Stimulated activated CD4-positive, alpha-beta T cell treated with anti-CD3 and anti-CD28 coated beads, TNF-alpha, amount 100 ng/mL, for 24 hours (primary cell): ENCODE data around the gene ZNF436.
"Not testable (repeated sequence)": the region's sequence is repeated elsewhere in the genome, so short reads cannot be mapped to it uniquely, and the experiment has no call there.

Experiments used
- DNase-seq, 3 experiments: peaks; one replicate each; pipeline ENCODE4 v3.0.0-alpha.2; 2020; ENCODE audit warnings: low read depth in 3 of 3

The ZNF436 gene

DNA sequence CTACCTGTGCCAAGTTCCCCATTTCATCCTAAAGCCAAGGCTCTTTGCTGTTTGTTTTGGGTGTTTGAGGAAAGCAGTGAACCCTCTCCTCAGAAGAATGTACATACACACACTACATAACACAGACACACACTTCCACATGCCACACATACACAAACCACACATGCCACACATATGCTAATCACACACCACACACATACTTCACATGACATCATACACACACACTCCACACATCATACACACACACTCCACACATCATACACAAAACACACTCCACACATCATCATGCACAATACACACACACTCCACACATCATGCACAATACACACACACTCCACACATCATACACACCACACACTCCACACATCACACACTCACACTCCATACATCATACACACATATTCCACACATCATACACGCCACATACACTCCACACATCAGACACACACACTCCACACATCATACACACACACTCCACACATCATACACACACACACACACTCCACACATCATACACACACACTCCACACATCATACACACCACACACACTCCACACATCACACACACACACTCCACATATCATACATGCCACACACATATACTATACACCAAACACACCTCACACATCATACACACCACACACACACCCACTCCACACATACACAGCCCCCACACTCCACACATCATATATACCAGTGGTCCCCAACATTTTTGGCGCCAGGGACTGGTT, 22.7 kb upstream of the ZNF436 start:
- no peak for DNase-seq

DNA sequence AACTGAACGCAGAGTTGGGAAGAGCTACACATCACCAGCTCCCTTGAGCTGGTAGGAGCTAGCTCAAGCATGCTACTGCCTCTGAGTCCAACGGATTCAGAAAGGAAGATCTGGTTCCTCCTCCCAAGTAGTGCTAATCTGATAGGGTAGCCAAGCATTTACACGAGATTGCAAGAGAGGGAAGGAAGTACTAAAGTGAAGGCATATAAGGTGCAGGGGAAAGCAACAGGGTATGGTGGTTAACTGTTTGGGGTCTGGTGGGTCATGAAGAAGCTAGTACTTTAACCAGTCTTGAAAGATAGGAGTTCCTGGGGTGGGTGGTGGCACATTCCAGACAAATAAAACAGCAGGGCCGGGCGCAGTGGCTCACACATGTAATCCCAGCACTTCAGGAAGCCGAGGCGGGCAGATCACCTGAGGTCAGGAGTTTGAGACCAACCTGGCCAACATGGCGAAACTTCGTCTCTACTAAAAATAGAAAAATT, 20.2 kb upstream of the ZNF436 start:
- DNase-seq, result no peak

DNA sequence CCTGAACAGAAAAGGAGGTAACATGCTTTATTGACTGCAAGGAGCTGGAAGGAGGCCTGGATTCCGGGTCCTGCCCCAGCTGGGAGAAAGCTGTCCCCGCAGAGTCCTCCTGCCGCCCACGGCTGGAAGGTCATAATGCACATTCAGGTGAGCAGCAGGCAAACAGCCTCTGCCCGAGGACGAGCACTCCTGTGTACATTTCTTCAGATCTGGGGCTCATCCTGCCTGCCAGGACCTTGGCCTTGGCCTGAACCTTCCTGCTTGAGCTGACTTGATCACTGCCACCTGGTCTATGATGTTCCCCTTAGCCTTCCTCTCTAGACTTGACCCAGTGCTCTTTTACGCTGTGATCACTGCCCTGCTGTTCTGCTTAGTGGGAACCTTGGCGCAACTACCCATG, 17.9 kb upstream of the ZNF436 start:
- DNase-seq, result no peak

DNA sequence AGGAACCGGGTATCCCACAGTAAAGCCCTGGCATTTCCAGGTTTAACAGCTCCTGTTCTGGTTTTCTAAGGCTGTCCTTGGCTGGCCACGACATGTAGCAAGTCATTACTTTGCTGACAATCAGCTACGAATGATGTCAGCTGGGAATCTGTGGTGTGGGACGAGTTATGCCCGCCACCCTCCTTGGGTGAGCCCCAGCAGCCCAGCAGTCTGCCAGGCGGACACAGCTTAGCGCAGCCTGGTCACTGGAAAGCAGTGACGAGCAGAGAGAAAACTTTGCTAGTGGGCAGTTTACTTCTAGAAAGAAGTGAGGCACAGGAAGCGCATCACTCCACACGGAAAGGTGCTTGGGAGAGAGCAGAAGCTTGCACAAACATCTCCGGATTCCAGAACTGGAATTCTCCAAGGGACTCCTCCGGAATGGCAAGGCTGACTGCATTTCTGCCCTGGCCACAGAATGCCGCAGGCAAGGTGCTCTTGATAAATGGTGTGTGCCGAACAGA, 15.5 kb upstream of the ZNF436 start:
- no peak for DNase-seq

DNA sequence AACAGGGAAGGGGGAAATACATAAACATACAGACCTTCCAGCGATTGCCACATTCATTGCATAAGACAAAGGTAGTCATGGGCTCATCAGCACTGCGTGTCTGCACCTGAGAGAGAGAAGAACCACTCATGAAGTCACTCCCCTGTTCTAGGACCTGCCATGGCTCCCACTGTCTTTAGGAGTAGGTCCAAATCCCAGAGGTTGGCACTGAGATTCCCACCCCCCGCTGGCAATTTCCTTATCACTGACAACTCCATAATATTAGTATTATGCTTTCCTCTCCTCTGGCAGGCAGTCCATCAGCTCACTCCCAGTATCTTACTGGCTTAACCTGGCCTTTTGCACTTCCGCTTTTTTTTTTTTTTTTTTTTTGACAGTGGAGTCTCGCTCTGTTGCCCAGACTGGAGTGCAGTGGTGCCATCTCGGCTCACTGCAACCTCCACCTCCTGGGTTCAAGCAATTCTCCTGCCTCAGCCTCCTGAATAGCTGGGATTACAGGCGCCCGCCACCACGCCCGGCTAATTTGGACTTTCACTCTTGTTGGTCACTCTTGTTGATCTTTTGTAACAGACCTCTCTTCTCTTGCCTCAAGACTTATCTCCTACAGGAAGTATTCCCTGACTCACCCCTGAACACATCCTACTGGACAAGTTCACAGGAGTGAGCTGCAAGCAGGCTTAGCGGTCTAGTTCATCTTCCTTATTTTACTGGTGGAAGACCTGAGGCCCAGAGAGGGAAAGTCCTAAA, 14.8 kb upstream of the ZNF436 start:
- no peak for DNase-seq

DNA sequence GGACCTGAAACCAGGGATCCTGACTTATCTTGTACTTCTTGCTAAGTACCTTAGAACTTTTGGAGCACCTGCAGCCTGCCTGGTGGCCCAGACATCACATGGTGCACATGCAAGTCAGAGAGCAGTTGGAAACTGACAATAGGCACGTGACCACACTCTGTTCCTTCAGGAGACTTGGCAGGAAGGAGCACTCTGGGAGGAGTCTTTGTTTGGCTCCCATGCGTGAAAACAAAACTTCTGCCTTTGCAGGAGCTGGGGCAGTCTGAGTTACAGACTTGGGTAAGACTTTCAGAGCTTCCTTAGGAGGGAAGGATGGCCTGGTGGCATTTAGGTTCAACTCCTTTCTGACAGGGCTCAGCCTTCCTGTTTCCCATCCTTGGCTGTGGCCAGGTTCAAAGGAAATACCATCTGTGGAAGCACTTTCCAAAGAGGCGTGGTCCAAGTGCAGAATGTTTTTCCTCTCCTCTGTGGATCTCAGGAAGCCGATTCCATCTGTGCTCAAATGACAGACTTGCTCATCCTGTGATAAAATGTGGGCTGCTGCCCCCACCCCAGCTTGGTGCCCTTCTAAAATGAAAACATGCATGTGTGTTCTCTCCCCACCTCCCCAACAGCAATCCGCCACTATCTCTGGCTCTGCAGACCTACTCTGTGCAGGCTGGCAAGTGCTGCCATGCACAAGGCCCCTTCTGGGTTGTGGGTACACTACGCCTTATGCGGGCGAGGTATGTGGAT, 14.1 kb upstream of the ZNF436 start:
- no peak for DNase-seq

DNA sequence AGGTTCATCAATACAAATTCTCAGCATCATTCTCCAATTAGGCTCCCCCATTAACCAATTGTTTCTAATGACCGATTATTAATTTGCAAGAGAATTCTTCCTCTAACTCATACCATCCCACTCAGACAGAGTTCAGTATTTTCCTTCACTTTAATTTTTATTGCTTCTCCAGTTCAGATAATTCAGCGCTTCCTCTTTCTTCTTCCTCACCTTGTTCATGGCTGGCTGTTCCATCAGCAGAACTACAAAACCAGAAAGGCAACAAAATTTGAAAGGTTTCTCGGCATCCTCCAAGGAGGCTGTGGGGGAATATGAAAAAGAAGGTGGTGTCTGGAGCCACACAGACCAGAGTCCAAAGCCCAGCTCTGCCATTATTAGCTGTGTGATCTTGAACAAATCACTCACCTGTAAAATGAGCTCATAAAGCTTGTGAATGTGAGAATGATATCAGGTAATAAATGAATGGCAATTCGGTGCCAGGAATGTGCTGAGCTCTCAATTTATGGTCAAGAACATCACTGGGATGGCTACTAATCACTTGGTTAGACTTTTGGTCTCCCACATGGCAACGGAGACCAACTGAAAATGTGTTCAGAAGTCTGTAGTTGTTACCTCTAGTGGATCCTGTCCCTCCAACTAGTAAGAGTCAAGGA, 11.7 kb upstream of the ZNF436 start:
- DNase-seq, result no peak

DNA sequence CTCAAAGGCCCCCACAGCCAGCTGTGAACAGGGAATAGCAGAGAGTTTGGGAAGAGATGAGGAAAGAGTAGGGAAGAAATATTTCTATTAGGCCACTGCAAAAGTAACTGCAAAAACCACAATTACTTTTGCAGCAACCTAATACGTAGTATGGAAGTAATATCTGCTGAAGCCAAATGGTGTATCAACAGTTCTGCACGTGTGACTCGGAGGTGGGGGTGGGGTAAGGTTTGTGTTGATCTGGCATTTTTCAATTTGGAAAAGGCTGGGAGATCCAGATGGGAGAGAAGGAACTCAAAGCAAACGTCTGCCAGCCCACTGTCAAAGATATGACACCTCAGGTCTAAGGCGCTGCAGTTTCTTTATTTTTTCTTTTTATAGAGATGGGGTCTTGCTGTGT, 11.1 kb upstream of the ZNF436 start:
- no peak for DNase-seq

DNA sequence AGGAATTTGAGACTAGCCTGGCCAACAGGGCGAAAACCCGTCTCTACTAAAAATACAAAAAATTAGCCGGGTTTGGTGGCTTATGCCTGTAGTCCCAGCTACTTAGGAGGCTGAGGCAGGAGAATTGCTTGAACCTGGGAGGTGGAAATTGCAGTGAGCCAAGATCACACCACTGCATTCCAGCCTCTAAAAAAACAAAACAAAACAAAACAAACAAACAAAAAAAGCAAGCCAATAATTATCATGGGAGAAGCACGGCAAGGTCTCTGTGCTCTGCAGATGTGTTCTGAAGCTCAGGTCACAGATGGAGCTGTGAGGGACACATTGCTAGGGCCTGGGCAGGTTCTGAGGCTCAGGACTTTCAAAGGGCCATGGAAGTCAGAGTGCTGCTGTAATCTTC, 10.6 kb upstream of the ZNF436 start:
- not testable (repeated sequence) for DNase-seq

DNA sequence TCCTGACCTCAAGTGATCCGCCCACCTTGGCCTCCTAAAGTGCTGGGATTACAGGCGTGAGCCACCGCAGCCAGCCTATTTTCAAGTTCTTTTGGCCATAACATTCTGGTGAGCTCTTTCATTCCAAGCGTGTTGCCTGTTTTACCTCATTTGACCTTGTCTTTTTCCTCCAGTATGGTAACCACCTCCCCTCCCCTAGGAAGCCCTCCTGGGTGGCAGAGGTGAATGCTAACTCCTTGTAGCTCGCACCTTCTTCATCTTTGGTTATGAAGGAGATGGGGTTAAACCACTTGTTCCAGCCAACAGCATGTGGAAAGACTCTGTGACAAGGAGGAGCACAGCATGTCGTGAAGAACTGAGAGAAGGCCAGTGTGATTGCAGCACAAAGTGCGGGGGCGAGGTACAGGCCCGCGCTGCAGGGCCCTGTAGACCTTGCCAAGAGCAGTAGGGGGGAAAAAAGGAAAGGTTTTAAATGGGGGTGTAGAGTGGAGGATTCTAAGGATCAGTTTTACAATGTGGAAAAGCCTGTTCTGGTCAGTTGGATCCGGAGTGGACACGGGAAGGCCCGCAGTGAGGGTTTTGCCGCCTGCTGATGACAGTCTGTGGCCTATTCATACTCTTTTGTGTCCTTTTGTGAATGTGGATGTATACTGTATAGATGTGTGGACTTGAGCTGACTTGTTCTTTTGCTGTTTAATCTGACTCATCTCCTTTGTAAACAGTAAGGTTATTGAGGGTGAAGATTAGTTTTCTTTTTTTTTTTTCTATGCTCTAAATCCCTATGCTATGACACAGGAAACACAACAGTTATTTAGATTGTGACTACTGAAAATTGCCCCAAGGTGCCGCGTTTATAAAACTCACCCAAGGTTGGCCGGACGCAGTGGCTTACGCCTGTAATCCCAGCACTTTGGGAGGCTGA, 7.5 kb upstream of the ZNF436 start:
- DNase-seq, result no peak

DNA sequence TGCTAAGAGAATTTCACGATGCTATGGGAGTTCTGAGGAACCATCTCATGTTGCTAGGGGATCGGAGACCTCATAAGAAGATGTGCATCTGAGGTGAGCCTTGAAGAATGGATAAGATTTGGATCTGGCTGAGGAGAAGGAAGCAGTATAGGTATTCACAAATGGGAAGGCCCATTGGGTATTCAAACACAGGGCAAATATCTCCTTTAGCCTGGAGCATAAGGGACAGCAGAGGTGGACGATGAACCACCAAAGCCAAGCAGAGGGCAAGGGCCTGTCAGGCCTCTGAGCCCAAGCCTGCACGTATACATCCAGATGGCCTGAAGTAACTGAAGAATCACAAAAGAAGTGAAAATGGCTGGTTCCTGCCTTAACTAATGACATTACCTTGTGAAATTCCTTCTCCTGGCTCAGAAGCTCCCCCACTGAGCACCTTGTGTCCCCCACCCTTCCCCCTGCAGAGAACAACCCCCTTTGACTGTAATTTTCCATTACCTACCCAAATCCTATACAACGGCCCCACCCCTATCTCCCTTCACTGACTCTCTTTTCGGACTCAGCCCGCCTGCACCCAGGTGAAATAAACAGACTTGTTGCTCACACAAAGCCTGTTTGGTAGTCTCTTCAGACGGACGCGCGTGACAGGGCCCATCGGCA, 4.6 kb upstream of the ZNF436 start:
- not testable (repeated sequence) for DNase-seq

DNA sequence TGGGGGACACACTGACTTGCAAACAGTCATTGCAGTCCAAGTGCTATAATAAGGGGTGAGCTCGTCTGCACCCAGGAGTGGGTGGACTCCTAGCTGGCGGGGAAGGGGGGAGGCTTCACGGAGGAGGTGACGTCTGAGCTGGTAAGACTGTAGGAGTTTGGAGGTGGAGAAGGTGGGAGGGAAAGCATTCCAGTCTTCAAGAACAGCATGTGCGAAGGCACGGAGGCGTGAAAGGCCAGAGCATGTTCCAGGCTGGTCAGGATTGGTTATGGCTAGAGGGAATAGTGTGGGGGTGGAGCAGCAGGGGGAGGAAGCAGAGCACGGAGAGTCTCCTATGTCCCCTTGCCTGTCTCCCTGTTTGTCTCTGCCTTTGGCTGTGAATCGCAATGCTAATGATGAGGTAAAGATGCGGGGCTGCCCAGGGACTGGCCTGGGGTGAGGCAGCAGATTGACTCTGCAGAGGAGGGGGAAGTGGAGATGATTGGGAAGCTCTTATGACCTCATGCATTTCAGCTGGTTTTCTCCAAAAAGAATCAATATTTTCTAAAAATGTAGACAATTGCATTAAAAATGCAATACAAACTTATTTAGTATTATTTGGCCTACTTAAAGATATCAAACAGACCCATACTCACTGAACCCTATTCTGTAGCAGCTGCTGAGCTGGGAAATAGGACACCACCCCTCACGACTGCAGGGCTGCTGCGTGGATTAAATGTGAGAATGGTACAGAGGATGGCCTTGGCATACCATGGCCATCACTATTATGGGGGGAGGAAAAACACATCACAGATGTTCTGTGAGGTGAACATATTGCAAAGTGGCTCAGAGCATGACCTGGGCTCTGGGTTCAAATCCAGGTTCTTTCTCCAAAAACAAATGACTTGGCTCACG, 2.6 kb upstream of the ZNF436 start:
- no peak for DNase-seq

DNA sequence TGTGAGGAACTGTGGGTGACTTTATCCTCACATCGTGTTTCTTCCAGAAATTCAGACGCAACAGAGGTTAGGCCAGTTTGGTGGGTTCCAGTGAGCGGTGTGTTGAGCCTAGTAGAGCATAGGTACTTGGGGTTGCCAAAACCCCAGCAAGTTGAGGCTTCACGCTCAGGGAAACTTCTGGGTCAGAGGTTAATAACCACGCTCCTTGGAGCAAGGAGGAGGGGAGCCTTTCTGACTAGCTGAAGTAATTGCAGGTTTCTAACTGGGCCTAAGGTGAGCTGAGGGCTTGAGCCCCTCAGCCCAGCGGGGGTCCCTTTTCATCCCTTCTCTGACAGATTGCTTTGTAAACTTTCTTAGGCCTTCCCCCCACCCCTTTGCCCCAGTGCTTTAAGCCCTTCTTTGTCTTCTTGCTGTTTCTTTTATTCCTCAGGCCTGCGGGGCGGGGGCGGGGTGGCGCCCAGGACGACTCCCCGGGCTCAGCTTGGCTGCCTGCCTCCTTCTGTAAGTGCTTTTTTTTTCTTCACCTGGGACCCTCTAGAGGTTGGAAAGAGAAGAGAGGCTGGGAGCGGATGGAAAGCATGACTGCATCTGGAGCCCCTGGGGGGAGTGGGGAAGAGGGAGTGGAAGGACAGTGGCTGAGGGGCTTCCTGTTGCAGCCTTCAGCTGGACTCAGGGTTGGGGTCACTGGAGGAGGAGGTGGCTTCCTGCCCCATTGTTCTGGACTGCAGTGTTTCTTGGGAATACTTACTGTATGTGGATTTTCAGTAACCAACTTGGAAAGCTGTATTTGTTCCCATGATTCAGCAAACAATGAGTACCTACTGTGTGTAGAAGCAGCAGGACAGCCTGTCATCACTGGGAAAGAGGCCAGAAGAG, 1.3 kb upstream of the ZNF436 start:
- DNase-seq, result no peak

DNA sequence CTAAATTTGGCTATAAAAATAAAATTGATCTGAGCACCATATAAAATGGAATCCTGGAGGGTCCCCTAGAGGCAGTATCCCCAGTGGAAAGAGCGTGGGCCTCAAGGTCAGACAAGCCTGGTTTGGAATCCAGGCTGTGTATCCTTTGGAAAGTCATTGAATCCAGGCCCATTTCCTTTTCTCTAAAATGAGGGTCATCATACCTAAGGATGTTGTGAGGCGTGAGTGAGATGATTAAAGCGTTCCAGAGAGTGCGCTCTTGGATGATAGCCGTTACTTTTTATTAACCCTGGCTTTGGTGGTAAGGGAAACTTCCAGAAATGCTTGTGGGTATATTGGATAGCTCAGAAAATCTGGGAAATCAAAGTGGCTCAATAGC, 683 bp upstream of the ZNF436 start:
- DNase-seq, result no peak

DNA sequence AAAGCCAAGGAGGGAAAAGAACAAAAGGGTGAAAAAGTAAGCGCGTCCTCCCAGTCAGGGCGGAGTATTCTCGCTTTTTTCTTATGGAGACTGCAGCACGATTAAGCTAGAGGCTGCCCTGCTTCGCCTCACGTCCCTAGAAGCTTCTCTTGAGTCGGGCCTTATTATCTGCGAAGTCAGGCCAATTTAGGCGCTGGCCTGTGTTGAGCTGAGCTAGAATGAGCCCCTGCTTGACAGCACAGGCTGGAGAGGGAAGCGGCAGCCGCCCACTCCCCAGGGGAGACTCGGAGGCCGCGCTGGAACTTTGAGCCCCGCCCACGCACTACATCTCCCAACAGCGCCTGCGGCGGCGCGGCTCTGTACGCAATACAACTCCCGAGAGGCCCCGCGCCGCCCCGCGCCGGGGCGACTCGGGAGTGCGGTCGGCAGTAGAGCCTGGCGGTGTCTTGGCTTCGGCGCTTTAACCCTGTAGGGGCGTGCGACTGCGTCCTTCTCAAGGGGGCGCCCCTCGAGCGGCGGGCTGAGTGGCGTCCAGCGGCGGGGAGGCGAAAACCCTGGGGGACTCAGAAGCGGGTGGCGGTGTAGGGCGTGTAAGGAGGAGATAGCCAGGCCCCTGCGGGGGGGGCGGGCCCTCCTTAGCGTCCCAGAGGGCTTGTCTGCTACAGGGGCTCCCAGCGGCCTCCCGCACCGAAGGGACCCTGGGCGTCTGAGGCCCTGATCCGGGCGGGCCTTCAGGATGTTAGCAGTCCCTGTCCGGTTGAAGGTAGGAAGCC, 888 bp downstream of the ZNF436 start:
- DNase-seq, result peak; percentile 78 to 85 (median 80)

DNA sequence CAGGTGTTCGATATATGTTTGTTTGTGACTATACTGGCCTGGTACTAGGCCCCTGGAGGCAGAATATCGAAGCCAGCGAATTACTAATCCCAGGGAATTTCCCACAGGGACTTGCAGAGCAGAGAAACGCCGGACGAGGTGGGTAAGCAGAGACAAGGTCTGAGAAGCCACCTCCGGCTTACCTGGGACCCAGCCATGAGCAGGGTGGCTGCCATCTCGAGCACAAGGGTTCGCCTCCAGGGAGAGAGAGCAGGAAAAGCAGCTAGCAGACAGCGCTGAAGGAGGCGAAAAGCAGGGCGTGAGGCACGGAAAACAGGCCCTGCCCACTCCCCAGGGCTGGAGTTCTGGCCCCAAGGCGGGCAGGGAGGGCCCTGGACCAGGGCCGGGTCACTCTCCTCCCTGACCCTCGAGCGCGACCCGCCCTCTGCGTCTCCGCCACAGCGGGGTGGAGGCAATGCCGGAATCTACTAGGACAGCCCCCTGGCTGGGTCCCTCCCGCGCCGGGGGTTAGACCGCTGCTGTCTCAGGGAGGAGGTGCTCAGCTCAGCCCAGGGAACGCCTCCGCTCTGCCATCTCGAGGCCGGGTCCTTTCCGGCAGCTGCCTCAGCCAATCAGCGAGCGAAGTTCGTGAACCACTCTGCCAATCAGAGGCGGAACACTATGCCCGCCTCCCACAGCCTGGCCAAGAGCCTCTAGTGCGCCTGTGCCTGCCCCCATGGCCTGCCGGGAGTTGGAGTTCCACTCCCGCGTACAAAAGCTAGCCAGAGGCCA, 1.7 kb downstream of the ZNF436 start:
- DNase-seq, result peak; percentile 96 to 97 (median 97)

DNA sequence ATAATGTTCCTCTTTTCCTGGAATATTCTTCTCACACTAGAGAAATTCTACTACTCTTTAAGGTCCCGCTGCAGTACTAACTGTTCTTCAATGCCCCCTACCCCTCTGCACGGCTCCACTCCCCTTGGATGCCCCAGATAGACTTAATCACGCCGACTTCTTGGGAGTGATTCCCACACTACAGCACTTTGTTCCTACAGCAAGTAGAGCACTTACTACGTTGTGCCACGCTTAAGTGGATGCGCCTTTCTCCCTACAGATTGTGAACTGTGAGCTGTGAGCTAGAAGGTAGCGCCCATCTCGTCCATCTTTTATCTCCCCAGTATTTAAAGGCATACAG, 2.2 kb downstream of the ZNF436 start:
- no peak for DNase-seq
